H9 (cell line): ENCODE results near the gene PTCSC3. TPM values are rescaled to one million over a fixed set of nuclear protein-coding genes. Genes with fewer than 3 reads are reported as not detected.

Experiments used
- DNase-seq: peaks from one replicate; pipeline ENCODE4 v3.0.0-alpha.2; 2017
- H2AFZ ChIP-seq: one replicate; pipeline ENCODE4 v1.6.1; 2013; ENCODE audit warnings: mild to moderate bottlenecking, low read length, control low read depth, moderate library complexity
- H2AK5ac ChIP-seq: 2 replicates; pipeline ENCODE4 v1.6.1; 2013; ENCODE audit warnings: low read length, control low read depth, mixed read lengths; ENCODE audit not compliant: insufficient read length
- H2BK120ac ChIP-seq: one replicate; pipeline ENCODE4 v1.6.1; 2013; ENCODE audit warnings: low read depth, mild to moderate bottlenecking, low read length, control low read depth, inconsistent platforms; ENCODE audit not compliant: poor library complexity, severe bottlenecking
- H2BK12ac ChIP-seq: 2 replicates; pipeline ENCODE4 v1.6.1; 2013; ENCODE audit warnings: low read length, control low read depth, mixed read lengths, low read depth; ENCODE audit not compliant: insufficient read length
- H2BK15ac ChIP-seq: 2 replicates; pipeline ENCODE4 v1.6.1; 2013; ENCODE audit warnings: low read depth, low read length, control low read depth
- H2BK20ac ChIP-seq: one replicate; pipeline ENCODE4 v1.6.1; 2013; ENCODE audit warnings: low read depth, mild to moderate bottlenecking, low read length, control low read depth, inconsistent platforms; ENCODE audit not compliant: poor library complexity, severe bottlenecking
- H2BK5ac ChIP-seq: 2 replicates; pipeline ENCODE4 v1.6.1; 2013; ENCODE audit warnings: low read length, control low read depth, mixed read lengths; ENCODE audit not compliant: insufficient read length
- H3K14ac ChIP-seq: 2 replicates; pipeline ENCODE4 v1.6.1; 2013; ENCODE audit warnings: low read length, control low read depth; ENCODE audit not compliant: insufficient read depth
- H3K18ac ChIP-seq: 2 replicates; pipeline ENCODE4 v1.6.1; 2013; ENCODE audit warnings: low read depth, mild to moderate bottlenecking, mixed read lengths, low read length, control low read depth; ENCODE audit not compliant: insufficient read length
- H3K23ac ChIP-seq: 2 replicates; pipeline ENCODE4 v1.6.1; 2013; ENCODE audit warnings: low read length, control low read depth, mixed read lengths, low read depth; ENCODE audit not compliant: insufficient read length
- H3K23me2 ChIP-seq: 2 replicates; pipeline ENCODE4 v1.6.1; 2013; ENCODE audit warnings: low read depth, mild to moderate bottlenecking, mixed read lengths, low read length, control low read depth; ENCODE audit not compliant: insufficient read length, poor library complexity, severe bottlenecking
- H3K27ac ChIP-seq: 2 replicates; pipeline ENCODE4 v1.5.1; 2013; ENCODE audit warnings: low read length, control low read depth, mixed read lengths, low read depth; ENCODE audit not compliant: insufficient read length
- H3K27me3 ChIP-seq: 2 replicates; pipeline ENCODE4 v1.6.1; 2013; ENCODE audit warnings: low read length, control low read depth, inconsistent platforms; ENCODE audit not compliant: insufficient read depth
- H3K4ac ChIP-seq: 2 replicates; pipeline ENCODE4 v1.6.1; 2013; ENCODE audit warnings: low read depth, mild to moderate bottlenecking, control low read depth, inconsistent platforms, low read length, moderate library complexity
- H3K4me1 ChIP-seq: 2 replicates; pipeline ENCODE4 v1.6.1; 2013; ENCODE audit warnings: low read length, control low read depth, inconsistent platforms; ENCODE audit not compliant: insufficient read depth
- H3K4me2 ChIP-seq: 2 replicates; pipeline ENCODE4 v1.6.1; 2013; ENCODE audit warnings: low read length, control low read depth, mixed read lengths; ENCODE audit not compliant: insufficient read length, insufficient read depth
- H3K56ac ChIP-seq: 2 replicates; pipeline ENCODE4 v1.6.1; 2013; ENCODE audit warnings: low read depth, mild to moderate bottlenecking, mixed read lengths, low read length, control low read depth; ENCODE audit not compliant: insufficient read length
- H3K79me1 ChIP-seq: 2 replicates; pipeline ENCODE4 v1.6.1; 2013; ENCODE audit warnings: low read depth, mild to moderate bottlenecking, moderate library complexity, low read length, control low read depth, inconsistent platforms; ENCODE audit not compliant: insufficient read depth, poor library complexity, severe bottlenecking
- H3K79me2 ChIP-seq: 2 replicates; pipeline ENCODE4 v1.6.1; 2013; ENCODE audit warnings: low read length, control low read depth, inconsistent platforms; ENCODE audit not compliant: insufficient read depth
- H3K9ac ChIP-seq: 2 replicates; pipeline ENCODE4 v1.6.1; 2013; ENCODE audit warnings: low read length, control low read depth, mixed read lengths; ENCODE audit not compliant: insufficient read length; ENCODE audit errors: extremely low read depth
- H3K9me3 ChIP-seq: one replicate; pipeline ENCODE4 v1.6.1; 2013; ENCODE audit warnings: low read depth, low read length, inconsistent platforms; ENCODE audit not compliant: control insufficient read depth
- H3T11ph ChIP-seq: one replicate; pipeline ENCODE4 v1.6.1; 2013; ENCODE audit warnings: mild to moderate bottlenecking, low read length, control low read depth, inconsistent platforms
- H4K20me1 ChIP-seq: one replicate; pipeline ENCODE4 v1.6.1; 2013; ENCODE audit not compliant: control insufficient read depth, insufficient read length, insufficient read depth
- H4K5ac ChIP-seq: 2 replicates; pipeline ENCODE4 v1.6.1; 2013; ENCODE audit warnings: low read depth, mild to moderate bottlenecking, mixed read lengths, low read length, control low read depth; ENCODE audit not compliant: insufficient read length
- H4K8ac ChIP-seq: replicated peaks from 2 replicates; pipeline ENCODE4 v1.6.1; 2013; ENCODE audit warnings: low read length, control low read depth, mixed read lengths, low read depth; ENCODE audit not compliant: insufficient read length
- H4K91ac ChIP-seq: 2 replicates; pipeline ENCODE4 v1.6.1; 2013; ENCODE audit warnings: low read depth, mild to moderate bottlenecking, moderate library complexity, mixed read lengths, low read length, control low read depth; ENCODE audit not compliant: insufficient read length
- H3K27ac Mint-ChIP-seq, 3 experiments: 2 replicates in 2 of 3; 3 replicates in 1 of 3; pipeline ENCODE4 v1.8.0; 2020 to 2021; ENCODE audit warnings: mixed read lengths in 3 of 3, mild to moderate bottlenecking in 1 of 3, moderate library complexity in 1 of 3
- H3K27me3 Mint-ChIP-seq: 2 replicates; pipeline ENCODE4 v1.8.0; 2021; ENCODE audit warnings: low read depth, mild to moderate bottlenecking, moderate library complexity, mixed read lengths
- H3K36me3 Mint-ChIP-seq, 3 experiments: 2 replicates in 2 of 3; 3 replicates in 1 of 3; pipeline ENCODE4 v1.8.0; 2020 to 2021; ENCODE audit warnings: low read depth in 3 of 3, mixed read lengths in 3 of 3; ENCODE audit not compliant: insufficient read depth in 1 of 3
- H3K4me1 Mint-ChIP-seq, 2 experiments: 2 replicates each; pipeline ENCODE4 v1.8.0; 2020; ENCODE audit warnings: mixed read lengths in 2 of 2
- H3K4me3 Mint-ChIP-seq, 2 experiments: 2 replicates in 1 of 2; 3 replicates in 1 of 2; pipeline ENCODE4 v1.8.0; 2020 to 2021; ENCODE audit warnings: mild to moderate bottlenecking in 2 of 2, mixed read lengths in 2 of 2, moderate library complexity in 1 of 2
- H3K9me3 Mint-ChIP-seq, 2 experiments: 2 replicates in 1 of 2; 3 replicates in 1 of 2; pipeline ENCODE4 v1.8.0; 2020; ENCODE audit warnings: mild to moderate bottlenecking in 2 of 2, mixed read lengths in 2 of 2, moderate library complexity in 1 of 2
- WGBS: extraction: QIAGEN DNeasy Blood & Tissue Kit; methylation state at CpG from one replicate; pipeline ENCODE4 v1.1.7; 2013; ENCODE audit warnings: missing lambda C conversion rate, low lambda C conversion rate, mixed read lengths; ENCODE audit not compliant: insufficient read length; ENCODE audit errors: extremely low coverage; 5-methylcytosine and 5-hydroxymethylcytosine counted together
- total RNA-seq: library from RNA; stranded (reverse); gene quantifications from 2 replicates; pipeline ENCODE4 v1.2.1, GENCODE V29; 2021
- TF ChIP-seq, protein P1 (sequence below): fragments of 200-600 bp; sonication (generic); conservative IDR thresholded peaks from 3 replicates; pipeline ENCODE4 v1.8.0; 2021; ENCODE audit warnings: antibody characterized with exemption, mild to moderate bottlenecking

The PTCSC3 gene
- total RNA-seq, 1 experiment from 2014 or later, result not detected

DNA sequence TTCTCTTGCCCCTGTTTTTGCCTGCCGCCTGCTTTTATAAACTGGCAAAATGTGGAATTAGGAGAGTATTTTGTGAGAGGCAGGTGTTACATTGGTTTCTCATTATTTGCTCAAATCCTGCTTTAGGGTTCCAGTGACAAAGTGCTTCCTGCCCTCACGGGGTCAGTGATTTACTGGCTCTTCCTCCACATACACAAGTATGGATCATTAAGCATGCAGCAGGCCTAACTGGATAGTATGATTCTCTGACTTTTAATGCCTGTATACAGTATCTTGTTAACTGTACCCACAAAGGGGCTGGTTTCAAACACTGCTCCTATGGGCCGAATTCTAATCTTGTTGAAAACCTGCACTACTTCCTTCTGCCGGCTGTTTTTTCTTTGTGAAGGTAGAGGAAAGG, 63.2 kb downstream of the PTCSC3 start:
- no peak overlapping the region for H3K4me3 Mint-ChIP-seq
- no peak overlapping the region for H2BK12ac ChIP-seq

More for the DNA sequence above, 63.2 kb downstream of the PTCSC3 start:
- Histone ChIP-seq H2AK5ac (no peak overlapping the region), H3K27me3 (no peaks in the 10 kb centered on the region), H2BK15ac (no peak overlapping the region), H3K4me2 (no peak overlapping the region), H4K5ac (no peak overlapping the region), H4K91ac (no peak overlapping the region), H3K4me1 (no peaks in the 10 kb centered on the region), H2BK20ac (no peak overlapping the region), H3K79me2 (no peaks in the 10 kb centered on the region), H3K79me1 (no peaks in the 10 kb centered on the region), H3K23me2 (no peaks in the 10 kb centered on the region), H4K20me1 (no peaks in the 10 kb centered on the region), H3K14ac (no peak overlapping the region), H3K27ac (no peak overlapping the region), H2BK120ac (no peak overlapping the region), H3K4ac (no peak overlapping the region), H3K56ac (no peak overlapping the region), H2BK5ac (no peak overlapping the region), H3T11ph (no peak overlapping the region), H3K9ac (no peak overlapping the region), H3K23ac (no peak overlapping the region), H3K9me3 (no peaks in the 10 kb centered on the region), H4K8ac (no peak overlapping the region), H2AFZ (no peak overlapping the region), H3K18ac (no peak overlapping the region)
- no peaks in the 10 kb centered on the region for H3K9me3 Mint-ChIP-seq
- TF ChIP-seq, protein P1, sequence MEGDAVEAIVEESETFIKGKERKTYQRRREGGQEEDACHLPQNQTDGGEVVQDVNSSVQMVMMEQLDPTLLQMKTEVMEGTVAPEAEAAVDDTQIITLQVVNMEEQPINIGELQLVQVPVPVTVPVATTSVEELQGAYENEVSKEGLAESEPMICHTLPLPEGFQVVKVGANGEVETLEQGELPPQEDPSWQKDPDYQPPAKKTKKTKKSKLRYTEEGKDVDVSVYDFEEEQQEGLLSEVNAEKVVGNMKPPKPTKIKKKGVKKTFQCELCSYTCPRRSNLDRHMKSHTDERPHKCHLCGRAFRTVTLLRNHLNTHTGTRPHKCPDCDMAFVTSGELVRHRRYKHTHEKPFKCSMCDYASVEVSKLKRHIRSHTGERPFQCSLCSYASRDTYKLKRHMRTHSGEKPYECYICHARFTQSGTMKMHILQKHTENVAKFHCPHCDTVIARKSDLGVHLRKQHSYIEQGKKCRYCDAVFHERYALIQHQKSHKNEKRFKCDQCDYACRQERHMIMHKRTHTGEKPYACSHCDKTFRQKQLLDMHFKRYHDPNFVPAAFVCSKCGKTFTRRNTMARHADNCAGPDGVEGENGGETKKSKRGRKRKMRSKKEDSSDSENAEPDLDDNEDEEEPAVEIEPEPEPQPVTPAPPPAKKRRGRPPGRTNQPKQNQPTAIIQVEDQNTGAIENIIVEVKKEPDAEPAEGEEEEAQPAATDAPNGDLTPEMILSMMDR, result no peak
- no peak overlapping the region for H3K27ac Mint-ChIP-seq
- H3K27me3 Mint-ChIP-seq, result peaks cover 7% of the 10 kb centered on the region
- no peak for DNase-seq
- WGBS, result no CpG with 5 or more reads among the region's 4 CpGs
- H3K36me3 Mint-ChIP-seq, result no peaks in the 10 kb centered on the region
- no peaks in the 10 kb centered on the region for H3K4me1 Mint-ChIP-seq
